ENCODE data around the gene ITPR1.

ITPR1 gene

GRCh38 chr3:4509983-4510755, 17.0 kb downstream of the ITPR1 start:
- no peak for TF ChIP-seq LEF1 (IDR thresholded peaks at IDR 0.05; ENCODE audit: borderline replicate concordance)
- TF ChIP-seq L3MBTL2 (conservative IDR thresholded peaks at IDR 0.05): no peak
- no peak for TF ChIP-seq FOXM1 (IDR thresholded peaks at IDR 0.05; ENCODE audit: borderline replicate concordance)
- TF ChIP-seq CTBP1 (IDR thresholded peaks at IDR 0.05; ENCODE audit: borderline replicate concordance): no peak
- TF ChIP-seq PKNOX1 (IDR thresholded peaks at IDR 0.05): no peak
- TF ChIP-seq ARNT (IDR thresholded peaks at IDR 0.05): no peak
- no peak for TF ChIP-seq SP1 (IDR thresholded peaks at IDR 0.05)
- TF ChIP-seq NFRKB (IDR thresholded peaks at IDR 0.05): no peak
- TF ChIP-seq BHLHE40 (IDR thresholded peaks at IDR 0.05; ENCODE audit: borderline replicate concordance): no peak
- TF ChIP-seq FOXA1 (IDR thresholded peaks at IDR 0.05): no peak
- no peak for TF ChIP-seq HDGF (IDR thresholded peaks at IDR 0.05; ENCODE audit: borderline replicate concordance)
- TF ChIP-seq ZNF384 (IDR thresholded peaks at IDR 0.05): no peak
- no peak for TF ChIP-seq TARDBP (IDR thresholded peaks at IDR 0.05)
- CTCF ChIA-PET: no interaction called here
- POLR2A ChIA-PET: no interaction called here
- DNase-seq (ENCODE audit: extremely low spot score): no peak

- no peak for DNase-seq (ENCODE audit: extremely low spot score)
- no peak for TF ChIP-seq TARDBP (IDR thresholded peaks at IDR 0.05)
- no peak for TF ChIP-seq FOXA1 (IDR thresholded peaks at IDR 0.05)
- no peak for TF ChIP-seq FOXM1 (IDR thresholded peaks at IDR 0.05; ENCODE audit: borderline replicate concordance)
- no peak for TF ChIP-seq SP1 (IDR thresholded peaks at IDR 0.05)
- TF ChIP-seq ELF4 (IDR thresholded peaks at IDR 0.05): no peak
- no peak for TF ChIP-seq CTBP1 (IDR thresholded peaks at IDR 0.05; ENCODE audit: borderline replicate concordance)
- no peak for TF ChIP-seq BHLHE40 (IDR thresholded peaks at IDR 0.05; ENCODE audit: borderline replicate concordance)
- no peak for TF ChIP-seq HDGF (IDR thresholded peaks at IDR 0.05; ENCODE audit: borderline replicate concordance)
- no peak for TF ChIP-seq L3MBTL2 (conservative IDR thresholded peaks at IDR 0.05)
- TF ChIP-seq PKNOX1 (IDR thresholded peaks at IDR 0.05): no peak
- no peak for TF ChIP-seq SUZ12 (IDR thresholded peaks at IDR 0.05)
- no peak for TF ChIP-seq FOXK2 (IDR thresholded peaks at IDR 0.05)
- no peak for TF ChIP-seq ARNT (IDR thresholded peaks at IDR 0.05)
- no peak for TF ChIP-seq NFRKB (IDR thresholded peaks at IDR 0.05)
- no peak for TF ChIP-seq LEF1 (IDR thresholded peaks at IDR 0.05; ENCODE audit: borderline replicate concordance)
- no peak for TF ChIP-seq ZNF384 (IDR thresholded peaks at IDR 0.05)
- ChIA-PET CTCF (no interaction called here), POLR2A (no interaction called here)
Measured at GRCh38 chr3:4511491-4512262, 18.5 kb downstream of the ITPR1 start.

GRCh38 chr3:4512895-4513616, 19.9 kb downstream of the ITPR1 start:
- CTCF ChIA-PET: no interaction called here
- no peak for DNase-seq (ENCODE audit: extremely low spot score)
- TF ChIP-seq ZNF384 (IDR thresholded peaks at IDR 0.05) (no peak), SP1 (IDR thresholded peaks at IDR 0.05) (no peak), TARDBP (IDR thresholded peaks at IDR 0.05) (no peak), L3MBTL2 (conservative IDR thresholded peaks at IDR 0.05) (0 out of 2 replicates have a peak, but pooled peaks have one; percentile 19), NFRKB (IDR thresholded peaks at IDR 0.05) (no peak), FOXA1 (IDR thresholded peaks at IDR 0.05) (no peak), FOXK2 (IDR thresholded peaks at IDR 0.05) (no peak), HDGF (IDR thresholded peaks at IDR 0.05; ENCODE audit: borderline replicate concordance) (no peak), PKNOX1 (IDR thresholded peaks at IDR 0.05) (0 out of 2 replicates have a peak, but pooled peaks have one; percentile 24), LEF1 (IDR thresholded peaks at IDR 0.05; ENCODE audit: borderline replicate concordance) (no peak), ELF4 (IDR thresholded peaks at IDR 0.05) (no peak)
- POLR2A ChIA-PET: interaction anchor here (1.3 kb wide), 1 partner anchor 19 kb away, joined by 7 read pairs; the partner anchor contains the start of gene ITPR1

- ChIA-PET POLR2A (no interaction called here), CTCF (no interaction called here)
- DNase-seq (ENCODE audit: extremely low spot score): no peak
- TF ChIP-seq BHLHE40 (IDR thresholded peaks at IDR 0.05; ENCODE audit: borderline replicate concordance): no peak
- no peak for TF ChIP-seq PKNOX1 (IDR thresholded peaks at IDR 0.05)
- TF ChIP-seq ARNT (IDR thresholded peaks at IDR 0.05): no peak
- no peak for TF ChIP-seq SP1 (IDR thresholded peaks at IDR 0.05)
- TF ChIP-seq FOXM1 (IDR thresholded peaks at IDR 0.05; ENCODE audit: borderline replicate concordance): no peak
- no peak for TF ChIP-seq TARDBP (IDR thresholded peaks at IDR 0.05)
- TF ChIP-seq FOXA1 (IDR thresholded peaks at IDR 0.05): no peak
- TF ChIP-seq ZNF384 (IDR thresholded peaks at IDR 0.05): no peak
- TF ChIP-seq LEF1 (IDR thresholded peaks at IDR 0.05; ENCODE audit: borderline replicate concordance): no peak
- no peak for TF ChIP-seq NFRKB (IDR thresholded peaks at IDR 0.05)
- no peak for TF ChIP-seq SUZ12 (IDR thresholded peaks at IDR 0.05)
- TF ChIP-seq L3MBTL2 (conservative IDR thresholded peaks at IDR 0.05): no peak
- no peak for TF ChIP-seq FOXK2 (IDR thresholded peaks at IDR 0.05)
- no peak for TF ChIP-seq CTBP1 (IDR thresholded peaks at IDR 0.05; ENCODE audit: borderline replicate concordance)
- TF ChIP-seq HDGF (IDR thresholded peaks at IDR 0.05; ENCODE audit: borderline replicate concordance): no peak
- no peak for TF ChIP-seq ELF4 (IDR thresholded peaks at IDR 0.05)
Measured at GRCh38 chr3:4514321-4514720, 21.2 kb downstream of the ITPR1 start.

All from HEK293T (cell line).